Activated T-cell treated with anti-CD3 and anti-CD28 coated beads for 1 hour (primary cell): Measurements from ENCODE around the gene ACSL4.
"Not testable (repeated sequence)": the region's sequence is repeated elsewhere in the genome, so short reads cannot be mapped to it uniquely, and the experiment has no call there.

Source experiments
- DNase-seq: peaks from one replicate; pipeline ENCODE4 v3.0.0-alpha.2; 2020; ENCODE audit warnings: low read depth

ACSL4 gene

GRCh38 chrX:109728173-109728535 is 4.9 kb downstream of the ACSL4 start:
- no peak for DNase-seq

GRCh38 chrX:109724971-109725370 is 8.1 kb downstream of the ACSL4 start:
- DNase-seq: not testable (repeated sequence)

- DNase-seq: no peak
Measured at GRCh38 chrX:109720947-109721346, 12.1 kb downstream of the ACSL4 start.

- DNase-seq: no peak
Measured at GRCh38 chrX:109719264-109719663, 13.8 kb downstream of the ACSL4 start.

GRCh38 chrX:109716431-109717028 is 16.5 kb downstream of the ACSL4 start:
- no peak for DNase-seq

- no peak for DNase-seq
Measured at GRCh38 chrX:109714340-109714958, 18.6 kb downstream of the ACSL4 start.

GRCh38 chrX:109710181-109710580 is 22.9 kb downstream of the ACSL4 start:
- no peak for DNase-seq

- DNase-seq: no peak
Measured at GRCh38 chrX:109709129-109709631, 23.9 kb downstream of the ACSL4 start.

GRCh38 chrX:109707720-109708119 is 25.3 kb downstream of the ACSL4 start:
- DNase-seq: no peak

- DNase-seq: no peak
Measured at GRCh38 chrX:109707319-109707718, 25.7 kb downstream of the ACSL4 start.

GRCh38 chrX:109704563-109704962 is 28.5 kb downstream of the ACSL4 start:
- DNase-seq: no peak

GRCh38 chrX:109697855-109698254 is 35.2 kb downstream of the ACSL4 start:
- DNase-seq: no peak

GRCh38 chrX:109696146-109696740 is 36.8 kb downstream of the ACSL4 start:
- no peak for DNase-seq

GRCh38 chrX:109695637-109696036 is 37.4 kb downstream of the ACSL4 start:
- no peak for DNase-seq

- no peak for DNase-seq
Measured at GRCh38 chrX:109691752-109692151, 41.3 kb downstream of the ACSL4 start.

- DNase-seq: no peak
Measured at GRCh38 chrX:109691277-109691676, 41.8 kb downstream of the ACSL4 start.

GRCh38 chrX:109687903-109688302 is 45.2 kb downstream of the ACSL4 start:
- no peak for DNase-seq

- DNase-seq: no peak
Measured at GRCh38 chrX:109685656-109686078, 47.4 kb downstream of the ACSL4 start.

- no peak for DNase-seq
Measured at GRCh38 chrX:109684136-109684535, 48.9 kb downstream of the ACSL4 start.

- DNase-seq: no peak
Measured at GRCh38 chrX:109681475-109682081, 51.5 kb downstream of the ACSL4 start.

GRCh38 chrX:109679820-109680219 is 53.2 kb downstream of the ACSL4 start:
- no peak for DNase-seq

- no peak for DNase-seq
Measured at GRCh38 chrX:109672239-109672638, 60.8 kb downstream of the ACSL4 start.

- DNase-seq: not testable (repeated sequence)
Measured at GRCh38 chrX:109671170-109671569, 61.9 kb downstream of the ACSL4 start.
